GM12878 (cell line): Measurements from ENCODE around the gene SMIM7. TPM values are rescaled to one million over a fixed set of nuclear protein-coding genes. Genes with fewer than 3 reads are reported as not detected.
"Not testable (repeated sequence)": the region's sequence is repeated elsewhere in the genome, so short reads cannot be mapped to it uniquely, and the experiment has no call there.

Experiments
- ATAC-seq: fragments of 200-7000 bp; cut with Tn5 transposase; 3 replicates; pipeline ENCODE4 v1.9.1; 2020; ENCODE audit warnings: mild to moderate bottlenecking, moderate library complexity
- BruUV-seq: library from RNA; stranded (reverse); fragments of 400-500 nt; replicated peaks from 2 replicates; lab custom pipeline; 2021; lab: Mats Ljungman, UMichigan
- CTCF ChIA-PET: fragments of 300-600 bp; sonication (Branson Sonifier 250); formaldehyde crosslinking; extraction: SDS; loops from one replicate; lab custom pipeline; 2021; ENCODE audit warnings: inconsistent platforms; lab: Yijun Ruan, JAX
- POLR2A ChIA-PET: fragments of 350-600 bp; formaldehyde crosslinking; extraction: SDS; loops from one replicate; lab custom pipeline; 2021; ENCODE audit warnings: inconsistent platforms; lab: Charles Lee
- RAD21 ChIA-PET: fragments of 300-600 bp; sonication (Branson Sonifier 250); formaldehyde crosslinking; loops from one replicate; lab custom pipeline; 2023; ENCODE audit warnings: antibody characterized with exemption; ENCODE audit not compliant: unreplicated experiment; lab: Charles Lee
- SMC1A ChIA-PET: fragments of 300-600 bp; sonication (Branson Sonifier 250); formaldehyde crosslinking; loops from one replicate; lab custom pipeline; 2023; ENCODE audit not compliant: unreplicated experiment, uncharacterized antibody; lab: Charles Lee
- DNase-seq: peaks from one replicate; pipeline ENCODE4 v3.0.0-alpha.2; 2011; ENCODE audit warnings: low read depth, low spot score
- FAIRE-seq: peaks from 3 replicates; lab custom pipeline; 2011; peaks lifted over from hg19 to GRCh38; lab: Jason Lieb, UNC
- H2AFZ ChIP-seq: 2 replicates; pipeline ENCODE4 v1.6.0; 2011; ENCODE audit warnings: low read depth, low read length, control low read depth; ENCODE audit not compliant: control insufficient read depth
- H3K27ac ChIP-seq: 2 replicates; pipeline ENCODE4 v1.5.1; 2011; ENCODE audit warnings: control low read depth; ENCODE audit not compliant: control insufficient read depth, insufficient read depth
- H3K27me3 ChIP-seq, 2 experiments: replicated peaks in 1 of 2; 2 replicates each; pipeline versions ENCODE4 v1.6.0 to v1.6.1; 2011; ENCODE audit warnings: low read length in 1 of 2; ENCODE audit not compliant: control insufficient read depth in 2 of 2, insufficient read depth in 2 of 2
- H3K36me3 ChIP-seq, 2 experiments: 2 replicates each; pipeline ENCODE4 v1.5.1; 2011; ENCODE audit warnings: low read length in 1 of 2; ENCODE audit not compliant: control insufficient read depth in 2 of 2, insufficient read depth in 2 of 2
- H3K4me1 ChIP-seq: 2 replicates; pipeline ENCODE4 v1.6.1; 2011; ENCODE audit warnings: mild to moderate bottlenecking, low read length, moderate library complexity, mixed read lengths; ENCODE audit not compliant: control insufficient read depth, insufficient read depth
- H3K4me2 ChIP-seq: 2 replicates; pipeline ENCODE4 v1.6.0; 2011; ENCODE audit warnings: control low read depth; ENCODE audit not compliant: control insufficient read depth, insufficient read depth
- H3K4me3 ChIP-seq: fragments of 200-600 bp; sonication (generic); 2 replicates; pipeline ENCODE4 v1.5.1; 2016
- H3K79me2 ChIP-seq: 2 replicates; pipeline ENCODE4 v1.6.0; 2011; ENCODE audit warnings: low read length; ENCODE audit not compliant: control insufficient read depth, insufficient read depth
- H3K9ac ChIP-seq: 2 replicates; pipeline ENCODE4 v1.8.0; 2011; ENCODE audit warnings: low read length, control low read depth, mixed read lengths; ENCODE audit not compliant: control insufficient read depth, insufficient read depth
- H3K9me3 ChIP-seq: replicated peaks from 3 replicates; pipeline ENCODE4 v1.5.1; 2011; ENCODE audit warnings: mild to moderate bottlenecking, low read length; ENCODE audit not compliant: control insufficient read depth, insufficient read depth
- H4K20me1 ChIP-seq: 2 replicates; pipeline ENCODE4 v1.6.0; 2011; ENCODE audit not compliant: control insufficient read depth, insufficient read depth
- MTA3 ChIP-seq: IDR thresholded peaks from 2 replicates; pipeline ENCODE4 v1.6.1; 2012; ENCODE audit warnings: low read length, inconsistent platforms, borderline replicate concordance
- NFIC ChIP-seq: IDR thresholded peaks from 2 replicates; pipeline ENCODE4 v1.6.1; 2012; ENCODE audit warnings: low read depth, mild to moderate bottlenecking, inconsistent platforms, low read length, moderate library complexity
- RB1 ChIP-seq: fragments of 450-650 bp; formaldehyde crosslinking; IDR thresholded peaks from 2 replicates; pipeline ENCODE4 v1.6.1; 2017; ENCODE audit warnings: mild to moderate bottlenecking, borderline replicate concordance
- SIX5 ChIP-seq: IDR thresholded peaks from 2 replicates; pipeline ENCODE4 v1.6.1; 2011; ENCODE audit warnings: mild to moderate bottlenecking, low read depth, low read length, moderate library complexity; ENCODE audit not compliant: severe bottlenecking
- SREBF1 ChIP-seq: IDR thresholded peaks from 2 replicates; pipeline ENCODE4 v1.6.1; 2012; ENCODE audit warnings: mild to moderate bottlenecking, low read length
- SREBF2 ChIP-seq: IDR thresholded peaks from 2 replicates; pipeline ENCODE4 v1.6.1; 2012; ENCODE audit warnings: mild to moderate bottlenecking, low read length
- TARDBP ChIP-seq: IDR thresholded peaks from 2 replicates; pipeline ENCODE4 v1.6.1; 2016; ENCODE audit warnings: borderline replicate concordance
- ZNF274 ChIP-seq: IDR thresholded peaks from one replicate; pipeline ENCODE4 v1.8.0; 2011; ENCODE audit not compliant: insufficient read length, insufficient read depth
- WGBS: methylation state at CpG from one replicate; pipeline ENCODE4 v1.1.6; 2016; ENCODE audit warnings: low lambda C conversion rate; ENCODE audit not compliant: insufficient replicate concordance, insufficient coverage; ENCODE audit errors: missing lambda C conversion rate; 5-methylcytosine and 5-hydroxymethylcytosine counted together
- in situ Hi-C: fragments of 300-500 bp; cut with MboI; formaldehyde crosslinking; loops from 9 replicates; pipeline ENCODE4 v1.14.3; 2018; ENCODE audit warnings: mixed read lengths
- intact Hi-C: fragments of 100-400 bp; cut with micrococcal nuclease; formaldehyde crosslinking; loops from one replicate; pipeline ENCODE4 v1.14.2; 2022; ENCODE audit not compliant: unreplicated experiment
- polyA plus RNA-seq, 11 experiments: library from polyadenylated mRNA; depleted of rRNA in 4 of 11; unstranded in 6 of 11; stranded (reverse) in 5 of 11; fragments of >200 nt; fragmentation: Nextera tagmentation in 4 of 11; fragmentation: Illumina TruSeq in 1 of 11; extraction: Ambion mirVana in 4 of 11; extraction: Trizol in 1 of 11; gene quantifications; 1 replicate in 1 of 11; 2 replicates in 10 of 11; pipeline versions ENCODE4 v1.2.1 to v1.2.3, GENCODE V29; 2011 to 2016; ENCODE audit warnings: inconsistent platforms in 2 of 11, missing spikeins in 2 of 11, low read depth in 1 of 11
- total RNA-seq, 4 experiments: library from RNA; depleted of rRNA in 3 of 4; stranded (reverse); fragments of >200 nt in 3 of 4; fragmentation: Illumina TruSeq in 1 of 4; extraction: Trizol in 1 of 4; gene quantifications; 2 replicates each; pipeline versions ENCODE4 v1.2.1 to v1.2.3, GENCODE V29; 2013 to 2021
- TF ChIP-seq, protein P1 (sequence below): IDR thresholded peaks from 2 replicates; pipeline ENCODE4 v1.6.1; 2011; ENCODE audit warnings: borderline replicate concordance, low read depth, mild to moderate bottlenecking, moderate library complexity, mixed read lengths, low read length; ENCODE audit not compliant: insufficient read depth; ENCODE audit errors: extremely low read length
- TF ChIP-seq, protein P2 (sequence below): fragments of 450-650 bp; IDR thresholded peaks from 2 replicates; pipeline ENCODE4 v1.6.1; 2018; ENCODE audit warnings: borderline replicate concordance, mild to moderate bottlenecking; ENCODE audit not compliant: partially characterized antibody
- TF ChIP-seq, protein P3 (sequence below): fragments of 150-350 bp; IDR thresholded peaks from 2 replicates; pipeline ENCODE4 v1.6.1; 2016; ENCODE audit warnings: low read depth, low read length
- TF ChIP-seq, protein P4 (sequence below): IDR thresholded peaks from 2 replicates; pipeline ENCODE4 v1.6.1; 2012; ENCODE audit warnings: low read depth, low read length, improper control_type of control experiment

SMIM7 gene
- total and polyA plus RNA-seq, 10 of the 15 experiments (the other 5 are each of a cell fraction or from before 2014, with no cell fraction given): 45.7 to 170 (median 70.8) TPM

DNA sequence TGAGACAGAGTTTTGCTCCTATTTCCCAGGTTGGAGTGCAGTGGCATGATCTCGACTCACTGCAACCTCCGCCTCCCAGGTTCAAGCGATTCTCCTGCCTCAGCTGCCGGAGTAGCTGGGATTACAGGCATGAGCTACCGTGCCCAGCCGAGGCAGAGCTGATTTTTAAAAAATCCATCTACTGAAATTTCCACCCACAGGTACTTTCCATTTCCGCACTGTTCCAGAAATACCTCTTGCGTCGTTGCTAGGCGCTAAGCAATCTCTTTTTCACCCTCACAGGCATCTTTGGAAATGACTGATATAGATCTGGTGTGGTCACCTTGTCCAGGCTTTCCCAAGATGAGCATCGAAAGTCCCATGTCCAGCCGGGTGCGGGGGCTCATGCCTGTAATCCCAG, 10.3 kb upstream of the SMIM7 start:
- Histone ChIP-seq H3K4me3 (no peak overlapping the region), H3K4me2 (no peak overlapping the region), H2AFZ (no peak overlapping the region), H3K4me1 (no peaks in the 10 kb centered on the region), H4K20me1 (no peaks in the 10 kb centered on the region), H3K9me3 (no peaks in the 10 kb centered on the region), H3K79me2 (peaks cover 3% of the 10 kb centered on the region; the same call in 1 of the 2 replicates), H3K9ac (no peak overlapping the region), H3K36me3 (peaks cover 0 to 2% of the 10 kb centered on the region in 2 experiments; a peak in 3 of 4 replicates), H3K27ac (no peak overlapping the region), H3K27me3 (no peaks in the 10 kb centered on the region)
- intact Hi-C loops (no loop called here), in situ Hi-C loops (no loop called here)
- ChIA-PET POLR2A (interaction anchor here (0.7 kb wide), 1 partner anchor 16 kb away, joined by 4 read pairs; no protein-coding TSS in a partner anchor), RAD21 (no interaction called here), SMC1A (no interaction called here), CTCF (interaction anchor here (0.6 kb wide), 1 partner anchor 735 kb away, joined by 3 read pairs; the partner anchor contains the start of gene BST2)
- FAIRE-seq (no peak), ATAC-seq (no peak), DNase-seq (no peak)
- 97% methylated on average over 13 of the region's 13 CpGs for WGBS
- TF ChIP-seq, protein P1, sequence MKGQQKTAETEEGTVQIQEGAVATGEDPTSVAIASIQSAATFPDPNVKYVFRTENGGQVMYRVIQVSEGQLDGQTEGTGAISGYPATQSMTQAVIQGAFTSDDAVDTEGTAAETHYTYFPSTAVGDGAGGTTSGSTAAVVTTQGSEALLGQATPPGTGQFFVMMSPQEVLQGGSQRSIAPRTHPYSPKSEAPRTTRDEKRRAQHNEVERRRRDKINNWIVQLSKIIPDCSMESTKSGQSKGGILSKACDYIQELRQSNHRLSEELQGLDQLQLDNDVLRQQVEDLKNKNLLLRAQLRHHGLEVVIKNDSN: no peak
- TF ChIP-seq ZNF274 (no peak), SIX5 (no peak), SREBF1 (no peak), NFIC (no peak), SREBF2 (no peak), RB1 (no peak), TARDBP (no peak), MTA3 (no peak)
- TF ChIP-seq, protein P2, sequence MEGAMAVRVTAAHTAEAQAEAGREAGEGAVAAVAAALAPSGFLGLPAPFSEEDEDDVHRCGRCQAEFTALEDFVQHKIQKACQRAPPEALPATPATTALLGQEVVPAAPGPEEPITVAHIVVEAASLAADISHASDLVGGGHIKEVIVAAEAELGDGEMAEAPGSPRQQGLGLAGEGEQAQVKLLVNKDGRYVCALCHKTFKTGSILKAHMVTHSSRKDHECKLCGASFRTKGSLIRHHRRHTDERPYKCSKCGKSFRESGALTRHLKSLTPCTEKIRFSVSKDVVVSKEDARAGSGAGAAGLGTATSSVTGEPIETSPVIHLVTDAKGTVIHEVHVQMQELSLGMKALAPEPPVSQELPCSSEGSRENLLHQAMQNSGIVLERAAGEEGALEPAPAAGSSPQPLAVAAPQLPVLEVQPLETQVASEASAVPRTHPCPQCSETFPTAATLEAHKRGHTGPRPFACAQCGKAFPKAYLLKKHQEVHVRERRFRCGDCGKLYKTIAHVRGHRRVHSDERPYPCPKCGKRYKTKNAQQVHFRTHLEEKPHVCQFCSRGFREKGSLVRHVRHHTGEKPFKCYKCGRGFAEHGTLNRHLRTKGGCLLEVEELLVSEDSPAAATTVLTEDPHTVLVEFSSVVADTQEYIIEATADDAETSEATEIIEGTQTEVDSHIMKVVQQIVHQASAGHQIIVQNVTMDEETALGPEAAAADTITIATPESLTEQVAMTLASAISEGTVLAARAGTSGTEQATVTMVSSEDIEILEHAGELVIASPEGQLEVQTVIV: no peak
- TF ChIP-seq, protein P3, sequence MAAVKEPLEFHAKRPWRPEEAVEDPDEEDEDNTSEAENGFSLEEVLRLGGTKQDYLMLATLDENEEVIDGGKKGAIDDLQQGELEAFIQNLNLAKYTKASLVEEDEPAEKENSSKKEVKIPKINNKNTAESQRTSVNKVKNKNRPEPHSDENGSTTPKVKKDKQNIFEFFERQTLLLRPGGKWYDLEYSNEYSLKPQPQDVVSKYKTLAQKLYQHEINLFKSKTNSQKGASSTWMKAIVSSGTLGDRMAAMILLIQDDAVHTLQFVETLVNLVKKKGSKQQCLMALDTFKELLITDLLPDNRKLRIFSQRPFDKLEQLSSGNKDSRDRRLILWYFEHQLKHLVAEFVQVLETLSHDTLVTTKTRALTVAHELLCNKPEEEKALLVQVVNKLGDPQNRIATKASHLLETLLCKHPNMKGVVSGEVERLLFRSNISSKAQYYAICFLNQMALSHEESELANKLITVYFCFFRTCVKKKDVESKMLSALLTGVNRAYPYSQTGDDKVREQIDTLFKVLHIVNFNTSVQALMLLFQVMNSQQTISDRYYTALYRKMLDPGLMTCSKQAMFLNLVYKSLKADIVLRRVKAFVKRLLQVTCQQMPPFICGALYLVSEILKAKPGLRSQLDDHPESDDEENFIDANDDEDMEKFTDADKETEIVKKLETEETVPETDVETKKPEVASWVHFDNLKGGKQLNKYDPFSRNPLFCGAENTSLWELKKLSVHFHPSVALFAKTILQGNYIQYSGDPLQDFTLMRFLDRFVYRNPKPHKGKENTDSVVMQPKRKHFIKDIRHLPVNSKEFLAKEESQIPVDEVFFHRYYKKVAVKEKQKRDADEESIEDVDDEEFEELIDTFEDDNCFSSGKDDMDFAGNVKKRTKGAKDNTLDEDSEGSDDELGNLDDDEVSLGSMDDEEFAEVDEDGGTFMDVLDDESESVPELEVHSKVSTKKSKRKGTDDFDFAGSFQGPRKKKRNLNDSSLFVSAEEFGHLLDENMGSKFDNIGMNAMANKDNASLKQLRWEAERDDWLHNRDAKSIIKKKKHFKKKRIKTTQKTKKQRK: no peak
- TF ChIP-seq, protein P4, sequence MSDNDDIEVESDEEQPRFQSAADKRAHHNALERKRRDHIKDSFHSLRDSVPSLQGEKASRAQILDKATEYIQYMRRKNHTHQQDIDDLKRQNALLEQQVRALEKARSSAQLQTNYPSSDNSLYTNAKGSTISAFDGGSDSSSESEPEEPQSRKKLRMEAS: no peak
- no TSS peak for BruUV-seq

DNA sequence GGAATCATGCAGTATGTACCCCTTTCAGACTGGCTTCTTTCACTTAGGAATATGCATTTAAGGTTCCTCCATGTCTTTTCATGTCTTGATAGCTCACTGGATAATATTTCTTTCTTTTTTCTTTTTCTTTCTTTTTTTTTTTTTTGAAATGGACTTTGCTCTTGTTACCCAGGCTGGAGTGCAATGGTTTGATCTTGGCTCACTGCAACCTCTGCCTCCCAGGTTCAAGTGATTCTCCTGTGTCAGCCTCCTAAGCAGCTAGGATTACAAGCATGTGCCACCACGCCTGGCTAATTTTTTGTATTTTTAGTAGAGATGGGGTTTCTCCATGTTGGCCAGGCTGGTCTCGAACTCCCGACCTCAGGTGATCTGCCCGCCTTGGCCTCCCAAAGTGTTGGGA, 8.8 kb upstream of the SMIM7 start:
- POLR2A ChIA-PET: interaction anchor here (1.0 kb wide), 1 partner anchor 87 kb away, joined by 5 read pairs; no protein-coding TSS in a partner anchor
- H3K4me1 ChIP-seq, H3K4me3 ChIP-seq, RAD21 ChIA-PET, H3K4me2 ChIP-seq, SMC1A ChIA-PET, H3K27ac ChIP-seq, H2AFZ ChIP-seq, H3K9ac ChIP-seq, DNase-seq, H4K20me1 ChIP-seq, FAIRE-seq, BruUV-seq, H3K36me3 ChIP-seq, H3K27me3 ChIP-seq, in situ Hi-C loops, intact Hi-C loops, ATAC-seq, H3K9me3 ChIP-seq, CTCF ChIA-PET: not testable (repeated sequence)
- H3K79me2 ChIP-seq: peaks cover 12% of the 10 kb centered on the region
- WGBS: 98% methylated on average over 4 of the region's 4 CpGs
